B cell (primary cell): ENCODE results near the gene TCF25. TPM values are rescaled to one million over a fixed set of nuclear protein-coding genes. Genes with fewer than 3 reads are reported as not detected.
A peak's percentile ranks its signal among the peaks of the same experiment; 100 is the strongest.

Experiments used
- ATAC-seq: fragments of 200-7000 bp; cut with Tn5 transposase; one replicate; pipeline ENCODE4 v1.10.0; 2021; ENCODE audit warnings: low read depth, mild to moderate bottlenecking, moderate number of reproducible peaks, moderate library complexity
- CTCF ChIA-PET: fragments of 350-600 bp; sonication (Branson Sonifier 250); formaldehyde crosslinking; loops from one replicate; lab custom pipeline; 2021; ENCODE audit warnings: antibody characterized with exemption, inconsistent platforms; lab: Charles Lee
- POLR2A ChIA-PET: fragments of 350-600 bp; sonication (Branson Sonifier 250); formaldehyde crosslinking; loops from one replicate; lab custom pipeline; 2021; ENCODE audit warnings: antibody characterized with exemption; lab: Charles Lee
- DNase-seq: peaks from one replicate; pipeline ENCODE4 v3.0.0; 2013
- H2AFZ ChIP-seq: 2 replicates; pipeline ENCODE4 v1.6.1; 2012; ENCODE audit warnings: mild to moderate bottlenecking, low read depth, low read length; ENCODE audit not compliant: insufficient read depth, poor library complexity, severe bottlenecking
- H3K27ac ChIP-seq, 2 donors: 1 replicate in 1 of 2; 2 replicates in 1 of 2; pipeline ENCODE4 v1.5.1; 2012 to 2013; ENCODE audit warnings: low read length in 2 of 2, mild to moderate bottlenecking in 2 of 2, moderate library complexity in 1 of 2
- H3K27me3 ChIP-seq, 4 experiments: fragments of 200-600 bp in 1 of 4; sonication (generic) in 1 of 4; replicated peaks in 1 of 4; 1 replicate in 2 of 4; 2 replicates in 2 of 4; pipeline versions ENCODE4 v1.6.1 to v1.7.0; 2013 to 2016; ENCODE audit warnings: low read length in 3 of 4, mild to moderate bottlenecking in 2 of 4, mixed read lengths in 1 of 4, moderate library complexity in 1 of 4; ENCODE audit not compliant: insufficient read depth in 4 of 4, control insufficient read depth in 3 of 4; ENCODE audit errors: control extremely low read depth in 1 of 4
- H3K36me3 ChIP-seq, 2 experiments: replicated peaks in 1 of 2; 1 replicate in 1 of 2; 2 replicates in 1 of 2; pipeline versions ENCODE4 v1.6.1 to v1.7.1; 2013; ENCODE audit warnings: low read length in 1 of 2; ENCODE audit not compliant: insufficient read depth in 2 of 2, control insufficient read depth in 1 of 2; ENCODE audit errors: control extremely low read depth in 1 of 2, extremely low read depth in 1 of 2
- H3K4me1 ChIP-seq, 2 donors: fragments of 200-600 bp in 1 of 2; sonication (generic) in 1 of 2; 1 replicate in 1 of 2; 2 replicates in 1 of 2; pipeline versions ENCODE4 v1.5.1 to v1.6.1; 2013 to 2017; ENCODE audit warnings: low read length in 2 of 2; ENCODE audit not compliant: control insufficient read depth in 2 of 2, insufficient read depth in 2 of 2
- H3K4me2 ChIP-seq: replicated peaks from 2 replicates; pipeline ENCODE3; 2012; ENCODE audit warnings: mild to moderate bottlenecking, low read depth, low read length; ENCODE audit not compliant: poor library complexity, severe bottlenecking
- H3K4me3 ChIP-seq, 5 experiments: fragments of 200-600 bp in 1 of 5; sonication (generic) in 1 of 5; 1 replicate in 3 of 5; 2 replicates in 2 of 5; pipeline versions ENCODE4 v1.5.1 to v1.7.0; 2011 to 2016; ENCODE audit warnings: low read length in 4 of 5, mild to moderate bottlenecking in 4 of 5, low read depth in 2 of 5, control low read depth in 1 of 5, moderate library complexity in 1 of 5; ENCODE audit not compliant: insufficient read depth in 1 of 5; ENCODE audit errors: control extremely low read depth in 1 of 5, extremely low read depth in 1 of 5
- H3K79me2 ChIP-seq: fragments of 200-600 bp; sonication (generic); one replicate; pipeline ENCODE4 v1.6.0; 2016; ENCODE audit warnings: low read length; ENCODE audit not compliant: control insufficient read depth, insufficient read depth
- H3K9ac ChIP-seq: fragments of 200-600 bp; sonication (generic); 2 replicates; pipeline ENCODE4 v1.6.1; 2017; ENCODE audit warnings: mild to moderate bottlenecking, low read length, moderate library complexity
- H3K9me3 ChIP-seq, 3 donors: one replicate each; pipeline versions ENCODE4 v1.6.1 to v1.7.1; 2013; ENCODE audit warnings: low read length in 2 of 3; ENCODE audit not compliant: control insufficient read depth in 2 of 3, insufficient read depth in 1 of 3; ENCODE audit errors: control extremely low read depth in 1 of 3
- H4K20me1 ChIP-seq: 2 replicates; pipeline ENCODE4 v1.6.0; 2012; ENCODE audit warnings: mild to moderate bottlenecking, low read length; ENCODE audit not compliant: insufficient read depth, control insufficient read depth, poor library complexity, severe bottlenecking
- H3K27ac Mint-ChIP-seq: one replicate; pipeline ENCODE4 v1.8.0; 2021; ENCODE audit warnings: mixed read lengths
- H3K27me3 Mint-ChIP-seq: one replicate; pipeline ENCODE4 v1.8.0; 2021; ENCODE audit warnings: mixed read lengths
- H3K4me1 Mint-ChIP-seq: one replicate; pipeline ENCODE4 v1.8.0; 2021; ENCODE audit warnings: mixed read lengths
- H3K4me3 Mint-ChIP-seq: one replicate; pipeline ENCODE4 v1.8.0; 2021; ENCODE audit warnings: mixed read lengths
- H3K9me3 Mint-ChIP-seq: one replicate; pipeline ENCODE4 v1.8.0; 2022; ENCODE audit warnings: mixed read lengths; ENCODE audit not compliant: insufficient read depth
- EZH2 ChIP-seq: IDR thresholded peaks from 2 replicates; pipeline ENCODE4 v1.6.1; 2012; ENCODE audit warnings: borderline replicate concordance, low read depth, mild to moderate bottlenecking, moderate library complexity, low read length; ENCODE audit not compliant: insufficient read depth, poor library complexity, severe bottlenecking
- WGBS: methylation state at CpG from one replicate; pipeline ENCODE4 v1.1.5; 2013; ENCODE audit warnings: missing lambda C conversion rate; ENCODE audit not compliant: insufficient coverage; 5-methylcytosine and 5-hydroxymethylcytosine counted together
- intact Hi-C: fragments of 100-400 bp; cut with micrococcal nuclease; formaldehyde crosslinking; loops from one replicate; pipeline ENCODE4 v1.10.0; 2022
- polyA plus RNA-seq: library from polyadenylated mRNA; depleted of rRNA; stranded (reverse); fragments of >200 nt; gene quantifications from 2 replicates; pipeline ENCODE4 v1.2.3, GENCODE V29; 2012
- total RNA-seq, 2 donors: library from RNA; stranded (reverse); fragments of 120-200 nt in 1 of 2; gene quantifications; 1 replicate in 1 of 2; 2 replicates in 1 of 2; pipeline versions ENCODE4 v1.2.3 to v1.2.4, GENCODE V29; 2013 to 2022
- TF ChIP-seq, protein P1 (sequence below): fragments of 200-600 bp; IDR thresholded peaks from one replicate; pipeline ENCODE4 v1.8.0; 2022; ENCODE audit warnings: antibody characterized with exemption, mild to moderate bottlenecking

Gene TCF25
- total and polyA plus RNA-seq, 2 donors (not counting 1 experiment from before 2014, with no cell fraction given) = 200 to 444 TPM

DNA sequence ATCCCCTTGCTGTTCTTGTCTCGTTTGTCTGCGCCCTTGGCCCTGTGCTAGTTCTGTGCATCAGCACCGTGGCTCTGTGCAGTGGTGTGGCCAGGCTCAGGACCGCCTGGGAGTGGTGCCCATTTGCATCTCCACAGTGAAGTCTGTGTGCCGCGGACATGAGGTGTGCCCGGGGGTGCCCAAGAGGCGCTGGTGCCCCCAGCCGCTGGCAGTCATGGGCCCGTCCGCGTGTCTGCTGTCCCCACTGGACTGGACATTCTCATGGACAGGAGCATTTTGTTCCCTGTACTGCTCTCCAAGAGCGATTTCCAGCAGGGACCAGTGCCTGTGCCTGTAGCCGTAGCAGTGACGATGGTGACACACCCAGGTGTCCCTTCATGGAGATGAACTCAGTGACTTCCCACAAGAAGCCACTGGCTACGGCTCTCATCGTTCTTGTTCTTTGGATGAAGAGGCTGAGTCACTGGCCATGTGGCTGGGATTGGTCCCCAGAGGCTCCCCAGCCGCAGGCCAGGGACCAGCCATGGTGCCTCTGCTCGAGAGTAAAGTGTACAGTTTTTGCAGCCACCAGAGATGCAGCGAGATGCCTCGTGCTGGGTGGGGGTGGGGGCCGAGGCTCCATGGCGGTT is 32.2 kb downstream of the TCF25 start:
- ATAC-seq (no peak), DNase-seq (peak; percentile 18)
- Histone ChIP-seq H3K27me3 (no peaks in the 10 kb centered on the region), H3K27ac (no peak overlapping the region), H3K9ac (no peak overlapping the region), H3K36me3 (peaks cover 0 to 46% of the 10 kb centered on the region in 2 experiments), H3K79me2 (no peaks in the 10 kb centered on the region), H3K4me1 (peaks cover 0 to 5% of the 10 kb centered on the region in 2 donors), H3K4me2 (no peak overlapping the region), H3K9me3 (no peaks in the 10 kb centered on the region), H2AFZ (no peak overlapping the region), H4K20me1 (peaks cover 77% of the 10 kb centered on the region), H3K4me3 (no peak overlapping the region)
- Mint-ChIP-seq H3K9me3 (no peaks in the 10 kb centered on the region), H3K4me3 (no peak overlapping the region), H3K27me3 (no peaks in the 10 kb centered on the region), H3K27ac (no peak overlapping the region), H3K4me1 (peaks cover 12% of the 10 kb centered on the region)
- TF ChIP-seq EZH2 = no peak
- TF ChIP-seq, protein P1, sequence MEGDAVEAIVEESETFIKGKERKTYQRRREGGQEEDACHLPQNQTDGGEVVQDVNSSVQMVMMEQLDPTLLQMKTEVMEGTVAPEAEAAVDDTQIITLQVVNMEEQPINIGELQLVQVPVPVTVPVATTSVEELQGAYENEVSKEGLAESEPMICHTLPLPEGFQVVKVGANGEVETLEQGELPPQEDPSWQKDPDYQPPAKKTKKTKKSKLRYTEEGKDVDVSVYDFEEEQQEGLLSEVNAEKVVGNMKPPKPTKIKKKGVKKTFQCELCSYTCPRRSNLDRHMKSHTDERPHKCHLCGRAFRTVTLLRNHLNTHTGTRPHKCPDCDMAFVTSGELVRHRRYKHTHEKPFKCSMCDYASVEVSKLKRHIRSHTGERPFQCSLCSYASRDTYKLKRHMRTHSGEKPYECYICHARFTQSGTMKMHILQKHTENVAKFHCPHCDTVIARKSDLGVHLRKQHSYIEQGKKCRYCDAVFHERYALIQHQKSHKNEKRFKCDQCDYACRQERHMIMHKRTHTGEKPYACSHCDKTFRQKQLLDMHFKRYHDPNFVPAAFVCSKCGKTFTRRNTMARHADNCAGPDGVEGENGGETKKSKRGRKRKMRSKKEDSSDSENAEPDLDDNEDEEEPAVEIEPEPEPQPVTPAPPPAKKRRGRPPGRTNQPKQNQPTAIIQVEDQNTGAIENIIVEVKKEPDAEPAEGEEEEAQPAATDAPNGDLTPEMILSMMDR = no peak
- 94% methylated on average over 23 of the region's 23 CpGs for WGBS
- ChIA-PET POLR2A (no interaction called here), CTCF (interaction anchor here (0.8 kb wide), 1 partner anchor 40 kb away, joined by 4 read pairs; no protein-coding TSS in a partner anchor)
- intact Hi-C loops = no loop called here
